ENCODE measurements around the gene CCDC120.
A peak's percentile ranks its signal among the peaks of the same experiment; 100 is the strongest.

Gene CCDC120

DNA sequence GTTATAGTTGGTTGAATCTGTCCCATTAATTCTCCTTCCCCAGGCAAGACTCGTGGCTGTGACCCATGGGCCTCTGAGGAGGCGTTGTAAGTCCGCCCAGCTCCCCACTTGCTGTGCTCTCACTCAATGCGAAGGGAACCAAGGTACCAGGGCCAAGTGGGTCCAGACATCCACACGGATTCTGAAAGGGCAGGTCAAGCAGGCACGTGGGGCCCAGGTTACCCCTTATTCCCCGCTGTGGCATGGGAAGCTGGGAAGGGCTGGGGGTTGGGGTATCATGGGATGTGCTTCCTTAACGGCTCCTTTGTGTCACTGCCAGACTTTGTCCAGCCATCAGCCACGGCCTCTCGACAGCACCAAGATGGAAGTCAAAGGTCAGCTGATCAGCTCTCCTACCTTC is 3.1 kb downstream of the CCDC120 start:
- no peak for DNase-seq

GRCh38 chrX:49063715-49064114 is 4.9 kb downstream of the CCDC120 start:
- DNase-seq, result no peak

GRCh38 chrX:49064303-49064702 is 5.5 kb downstream of the CCDC120 start:
- no peak for DNase-seq

DNA sequence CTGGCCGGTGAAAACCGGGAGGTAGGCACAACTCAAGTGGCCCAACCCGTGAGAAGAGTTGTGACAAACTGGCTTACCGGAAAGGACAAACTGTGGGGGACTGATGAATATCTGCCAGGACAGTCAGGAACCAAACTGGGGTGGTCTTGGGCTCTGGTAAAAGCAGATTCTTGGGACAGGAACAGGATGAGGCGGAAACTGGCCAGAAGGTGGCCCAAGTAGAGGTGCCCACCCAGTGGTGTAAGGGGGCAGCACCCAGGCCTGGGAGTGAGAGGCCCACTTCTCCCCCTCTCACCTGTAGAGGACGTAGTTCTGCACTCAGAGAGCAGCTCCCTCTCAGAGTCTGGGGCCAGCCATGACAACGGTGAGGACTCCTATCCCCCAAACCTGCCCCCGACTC is 5.9 kb downstream of the CCDC120 start:
- DNase-seq, result no peak

DNA sequence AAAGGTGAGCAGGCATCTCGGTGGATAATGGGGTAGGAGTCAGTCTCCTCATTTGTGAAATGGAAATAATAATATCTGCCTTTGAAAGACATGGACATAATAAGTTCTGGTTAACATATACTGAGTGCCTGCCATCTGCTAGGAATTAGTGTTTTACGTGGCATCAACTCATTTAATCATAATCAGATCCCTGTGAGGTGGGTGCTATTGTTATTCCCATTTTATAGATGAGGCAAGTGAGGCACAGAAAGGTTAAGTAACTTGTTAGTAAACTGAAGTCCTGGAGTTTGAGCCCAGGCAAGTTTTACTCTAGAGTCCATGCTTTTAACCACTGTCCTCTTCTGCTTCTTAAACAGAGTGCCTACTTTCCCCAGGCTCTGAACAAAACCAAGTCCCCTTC is 7.5 kb downstream of the CCDC120 start:
- DNase-seq, result no peak

DNA sequence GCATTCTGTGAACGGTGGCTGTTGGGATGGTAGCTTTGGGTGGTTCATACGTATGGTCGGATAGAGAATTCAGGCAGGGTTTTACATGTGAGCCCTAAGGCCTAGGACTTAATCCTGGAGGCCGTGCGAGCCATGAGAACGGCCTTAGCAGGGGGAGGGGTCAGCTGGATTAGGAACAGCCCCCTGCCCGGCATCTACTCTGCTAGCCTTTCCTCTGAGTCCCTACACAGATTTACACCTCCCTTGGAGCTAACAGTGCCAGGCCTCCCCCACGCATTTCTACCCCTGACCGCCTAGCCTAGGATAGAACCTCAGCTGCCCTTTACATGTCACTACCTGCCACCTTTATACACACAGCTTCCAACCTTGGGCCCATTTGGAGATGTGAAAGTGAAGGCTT is 7.9 kb downstream of the CCDC120 start:
- DNase-seq, result no peak

- no peak for DNase-seq
Observed at GRCh38 chrX:49067285-49068120, 8.7 kb downstream of the CCDC120 start.

- no peak for DNase-seq
Observed at GRCh38 chrX:49069038-49069437, 10.2 kb downstream of the CCDC120 start.

DNA sequence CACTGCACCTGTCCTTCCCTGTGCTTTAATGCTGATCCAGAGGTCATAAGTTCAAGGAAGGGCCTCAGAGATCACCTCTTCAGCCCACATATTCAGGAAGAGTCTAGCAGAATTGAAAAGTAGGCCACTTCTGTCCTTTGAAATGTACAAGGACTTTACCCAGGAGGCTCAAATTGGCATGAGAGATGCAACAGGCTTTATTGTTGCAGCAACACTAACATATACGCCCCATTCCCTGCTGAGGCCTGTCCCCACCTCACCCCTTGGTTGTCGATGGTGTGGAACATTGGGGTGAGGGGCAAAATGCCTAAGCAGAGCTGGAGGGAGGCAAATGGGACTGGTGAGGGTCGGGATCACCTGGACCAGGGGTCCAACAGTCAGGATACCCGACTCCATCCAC is 12.2 kb downstream of the CCDC120 start:
- DNase-seq, result no peak

GRCh38 chrX:49071877-49072711 is 13.3 kb downstream of the CCDC120 start:
- DNase-seq, result no peak

- DNase-seq, result no peak
Observed at GRCh38 chrX:49072712-49073095, 13.9 kb downstream of the CCDC120 start.

DNA sequence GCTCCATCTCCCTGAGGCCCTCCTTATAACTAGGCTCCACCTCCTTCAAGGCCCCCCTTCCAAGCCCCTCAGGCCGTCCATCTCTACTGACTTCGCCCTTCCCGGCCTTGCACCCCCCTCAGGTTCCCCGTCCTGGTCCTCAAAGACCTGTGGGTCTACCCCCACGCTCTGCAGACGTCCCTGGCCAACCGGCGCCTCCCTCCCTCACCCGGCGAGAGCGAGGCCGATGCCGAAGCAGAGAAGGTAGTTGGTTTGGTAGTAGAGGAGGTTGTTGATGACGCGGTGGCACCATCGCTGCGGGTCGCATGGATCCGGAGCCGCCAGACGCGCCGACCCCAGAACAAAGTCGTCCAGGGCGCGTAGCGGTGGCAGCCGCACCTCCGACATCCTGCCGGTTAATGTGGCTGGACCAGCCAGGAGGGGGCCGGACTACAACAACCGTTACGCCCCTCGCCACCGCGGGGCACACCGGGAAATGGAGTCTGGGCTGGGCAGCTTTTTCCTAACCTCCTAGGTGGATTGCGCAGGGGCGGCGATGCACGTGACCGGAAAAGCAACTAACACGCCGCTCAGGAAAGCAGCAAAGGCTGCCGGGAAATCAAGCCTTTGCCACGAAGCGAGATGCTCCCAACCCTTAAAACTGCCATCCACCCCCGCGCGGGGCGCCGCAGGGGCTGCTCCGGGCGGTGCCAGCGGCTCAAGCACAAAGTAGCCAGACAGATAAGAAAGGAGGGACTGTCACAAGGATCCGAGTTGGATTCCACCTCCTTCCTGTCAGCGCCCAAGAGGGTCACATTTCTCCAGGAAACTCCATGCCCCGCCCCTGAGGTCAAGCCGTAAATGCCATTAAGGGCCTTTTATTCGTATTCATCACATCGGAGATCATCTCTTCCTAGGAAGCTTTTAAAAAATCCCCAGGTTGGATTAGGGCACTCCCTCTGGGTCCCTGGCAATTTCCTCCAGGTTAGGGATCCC is 15.1 kb downstream of the CCDC120 start, which contains the start of gene PRAF2:
Gene PRAF2 (minus strand): TSS at position 402 of the 975 bp plus-strand sequence. CDS start 15 bp downstream, at position 387.
- DNase-seq, result peak; percentile 93

- no peak for DNase-seq
Observed at GRCh38 chrX:49075347-49075746, 16.5 kb downstream of the CCDC120 start.

- DNase-seq, result no peak
Observed at GRCh38 chrX:49077941-49078340, 19.1 kb downstream of the CCDC120 start.

DNA sequence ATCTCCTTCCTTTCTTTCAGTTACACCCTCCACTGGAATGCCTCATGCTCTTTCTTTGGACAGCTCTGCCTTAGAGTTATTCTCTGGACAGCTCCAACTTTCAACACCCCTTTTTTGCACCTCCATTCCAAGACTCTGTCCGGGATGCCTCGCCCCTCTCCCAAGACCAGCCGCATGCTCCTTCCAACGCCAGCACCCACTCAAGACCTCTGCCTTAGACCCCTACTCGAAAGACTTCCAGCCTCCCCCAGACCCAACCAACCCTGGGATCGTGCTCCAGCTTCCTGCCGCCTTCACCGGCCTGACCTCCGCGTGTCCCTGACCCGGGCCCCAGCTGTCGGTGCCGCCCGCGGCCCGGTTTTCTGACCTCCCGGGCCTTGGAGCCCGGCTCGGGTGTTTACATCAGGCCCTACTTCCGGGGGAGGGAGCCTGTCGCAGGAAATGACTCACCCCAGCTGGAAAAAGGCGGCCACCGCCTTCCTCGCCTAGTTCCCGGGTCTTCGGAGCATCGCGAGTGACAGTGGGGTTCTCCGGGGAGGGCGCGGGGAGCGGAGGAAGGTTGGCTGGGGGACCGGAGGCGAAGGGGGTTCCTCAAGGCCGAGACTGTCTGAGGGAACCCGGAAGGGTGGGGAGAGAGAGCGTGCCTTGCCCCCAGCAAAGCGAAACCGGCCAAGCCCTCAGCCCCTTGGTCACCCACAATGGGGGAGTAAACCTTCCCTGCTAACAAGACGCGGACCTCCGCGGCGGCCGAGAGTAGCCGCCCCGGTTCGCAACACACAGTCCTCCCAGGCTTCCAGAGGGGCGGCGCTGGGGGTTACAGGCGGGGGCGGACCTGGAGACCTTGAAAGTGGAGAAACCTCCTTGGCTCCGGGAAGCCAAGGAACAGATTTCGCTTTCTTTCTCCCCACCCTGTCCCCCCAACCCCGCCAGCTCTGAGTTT is 21.0 kb downstream of the CCDC120 start, which contains the start of gene WDR45:
Gene WDR45 (minus strand): TSS at position 399 of the 940 bp plus-strand sequence. CDS start 1,792 bp downstream, outside the sequence.
- DNase-seq, result peak; percentile 78

- DNase-seq, result no peak
Observed at GRCh38 chrX:49082271-49082871, 23.6 kb downstream of the CCDC120 start.

GRCh38 chrX:49089553-49089952 is 30.8 kb downstream of the CCDC120 start:
- no peak for DNase-seq

DNA sequence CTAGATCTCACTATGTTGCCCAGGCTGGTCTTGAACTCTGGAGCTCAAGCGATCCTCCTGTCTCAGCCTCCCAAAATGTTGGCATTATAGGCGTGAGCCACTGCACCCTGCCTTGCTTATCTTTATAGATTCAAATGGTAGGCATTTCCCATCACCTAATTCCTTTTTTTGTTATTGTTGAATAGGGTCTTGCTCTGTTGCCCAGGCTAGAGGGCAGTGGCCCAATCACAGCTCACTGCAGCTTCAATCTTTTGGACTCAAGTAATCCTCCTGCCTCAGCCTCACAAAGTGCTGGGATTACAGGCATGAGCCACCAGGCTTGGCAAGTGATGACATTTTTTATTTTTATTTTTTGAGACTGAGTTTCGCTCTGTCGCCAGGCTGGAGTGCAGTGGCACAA is 37.6 kb downstream of the CCDC120 start:
- no peak for DNase-seq

GRCh38 chrX:49100704-49101628 is 42.2 kb downstream of the CCDC120 start:
- peak; percentile 90 for DNase-seq

DNA sequence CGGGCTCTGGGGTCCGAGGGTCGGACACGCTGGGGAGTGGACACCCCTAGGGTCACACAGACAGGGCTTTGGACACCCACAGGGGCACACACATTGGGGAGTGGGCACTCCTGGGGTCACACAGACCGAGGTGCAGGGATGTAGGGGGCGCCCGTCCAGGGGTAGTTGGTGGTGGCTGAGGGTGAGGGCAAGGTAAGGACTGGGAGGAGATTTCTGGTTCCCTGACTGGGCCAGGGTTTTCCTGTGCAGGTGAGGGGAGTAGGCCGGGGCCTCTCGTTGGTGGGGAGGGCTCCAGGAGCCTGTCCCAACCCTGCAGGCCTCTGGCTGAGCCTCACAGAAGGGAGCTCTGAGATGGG is 42.8 kb downstream of the CCDC120 start:
- DNase-seq, result no peak

Measured in activated CD4-positive, alpha-beta T cell treated with anti-CD3 and anti-CD28 coated beads for 48 hours (primary cell).